GM19099 (cell line): ENCODE data around the gene JAML.

Experiments used
- POLR2A ChIP-seq: IDR thresholded peaks from 3 replicates; pipeline ENCODE4 v1.6.1; 2011; ENCODE audit warnings: low read depth; ENCODE audit not compliant: insufficient read length; ENCODE audit errors: extremely low read depth

Gene JAML, protein sequence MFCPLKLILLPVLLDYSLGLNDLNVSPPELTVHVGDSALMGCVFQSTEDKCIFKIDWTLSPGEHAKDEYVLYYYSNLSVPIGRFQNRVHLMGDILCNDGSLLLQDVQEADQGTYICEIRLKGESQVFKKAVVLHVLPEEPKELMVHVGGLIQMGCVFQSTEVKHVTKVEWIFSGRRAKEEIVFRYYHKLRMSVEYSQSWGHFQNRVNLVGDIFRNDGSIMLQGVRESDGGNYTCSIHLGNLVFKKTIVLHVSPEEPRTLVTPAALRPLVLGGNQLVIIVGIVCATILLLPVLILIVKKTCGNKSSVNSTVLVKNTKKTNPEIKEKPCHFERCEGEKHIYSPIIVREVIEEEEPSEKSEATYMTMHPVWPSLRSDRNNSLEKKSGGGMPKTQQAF

DNA sequence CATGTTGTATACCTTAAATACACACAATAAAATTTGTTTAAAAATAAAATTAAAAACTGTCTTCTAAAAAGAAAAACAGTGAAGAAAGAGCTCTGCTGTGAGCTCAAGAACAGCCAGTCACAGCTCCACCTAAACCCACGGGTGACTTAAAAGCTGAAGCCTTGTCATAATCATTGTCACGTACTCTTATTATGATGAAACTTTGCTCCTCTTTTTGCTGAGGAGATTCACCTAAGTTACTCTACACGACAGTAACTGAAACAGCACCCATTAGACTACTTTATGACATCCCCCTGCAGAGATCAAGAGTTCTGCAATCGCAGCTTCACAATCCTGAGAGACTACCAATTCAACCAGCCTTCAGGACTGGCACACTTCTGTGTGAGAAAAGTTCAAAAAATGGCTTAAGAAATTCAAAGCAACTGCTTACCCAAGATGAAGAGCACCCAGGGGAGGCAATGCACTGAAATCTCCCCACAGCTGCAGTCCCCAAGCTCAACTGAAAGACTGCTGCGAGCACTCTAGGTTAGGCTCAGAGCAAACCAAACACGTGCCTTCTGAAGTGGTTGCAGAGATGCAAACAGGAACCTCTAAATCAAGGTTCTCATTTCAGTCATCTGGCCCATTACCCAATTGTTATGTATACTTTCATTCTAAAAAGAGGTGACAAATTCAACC, at the start of gene JAML:
Gene JAML, minus strand, starts transcription at position 501 of the 678 bp plus-strand sequence. CDS start 10,145 bp downstream, outside the sequence.
- no peak for TF ChIP-seq POLR2A

DNA sequence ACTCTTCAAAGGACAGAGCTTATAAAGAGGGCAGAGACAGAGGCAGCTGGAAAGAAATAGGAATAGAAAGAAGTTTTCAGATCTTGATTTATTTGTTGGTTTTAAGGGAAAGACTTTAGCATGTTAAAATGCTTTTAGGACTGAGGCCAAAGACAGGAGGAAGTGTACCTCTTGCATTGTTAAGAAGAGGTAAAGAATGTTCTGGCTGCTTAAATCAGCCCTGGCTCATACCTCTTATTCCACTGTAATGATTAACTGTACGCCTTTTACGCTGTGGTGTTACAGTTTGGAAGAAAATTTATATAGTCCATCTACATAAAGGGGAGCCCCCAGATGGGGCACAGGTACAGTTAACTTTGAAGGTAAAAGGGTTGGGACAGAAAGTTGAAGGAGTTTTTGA, 49.4 kb upstream of the JAML start:
- no peak for TF ChIP-seq POLR2A

DNA sequence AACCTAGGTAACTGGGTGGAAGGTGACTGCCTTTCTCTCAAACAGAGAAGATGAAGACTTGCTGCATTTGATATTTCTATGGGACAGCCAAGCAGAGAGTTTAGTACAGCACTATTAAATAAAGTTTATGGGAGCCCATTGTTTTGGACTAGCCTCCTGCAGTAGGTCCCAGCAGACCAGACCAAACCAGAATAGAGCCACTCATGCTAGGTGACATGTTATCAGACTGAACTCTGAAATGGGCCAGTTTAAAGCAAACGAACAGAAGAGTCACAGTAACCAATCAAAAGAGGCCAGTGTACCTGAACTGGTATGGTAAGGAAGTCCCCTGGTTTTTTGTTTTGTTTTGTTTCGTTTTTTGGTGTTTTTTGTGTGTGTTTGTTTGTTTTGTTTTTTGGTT, 47.2 kb upstream of the JAML start:
- TF ChIP-seq POLR2A = no peak

DNA sequence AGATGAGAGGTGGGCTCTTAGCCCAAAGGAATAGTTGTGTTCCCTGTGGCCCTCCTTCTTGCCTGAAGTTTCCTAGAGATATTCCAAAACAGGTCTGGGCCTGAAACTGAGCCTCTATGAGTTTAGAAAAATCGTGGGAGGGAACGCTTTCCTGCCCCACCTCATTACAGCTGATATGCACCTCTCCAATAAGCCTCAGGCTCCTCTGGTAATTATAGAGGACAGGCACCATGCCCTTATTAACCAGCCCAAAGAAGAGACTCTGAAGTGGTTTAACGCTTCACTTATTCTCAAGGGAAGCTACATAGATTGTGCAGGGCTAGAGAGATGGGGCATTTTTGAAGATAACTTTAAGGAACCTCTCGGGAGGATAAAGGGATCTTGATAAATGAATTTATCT, 42.7 kb upstream of the JAML start:
- no peak for TF ChIP-seq POLR2A

DNA sequence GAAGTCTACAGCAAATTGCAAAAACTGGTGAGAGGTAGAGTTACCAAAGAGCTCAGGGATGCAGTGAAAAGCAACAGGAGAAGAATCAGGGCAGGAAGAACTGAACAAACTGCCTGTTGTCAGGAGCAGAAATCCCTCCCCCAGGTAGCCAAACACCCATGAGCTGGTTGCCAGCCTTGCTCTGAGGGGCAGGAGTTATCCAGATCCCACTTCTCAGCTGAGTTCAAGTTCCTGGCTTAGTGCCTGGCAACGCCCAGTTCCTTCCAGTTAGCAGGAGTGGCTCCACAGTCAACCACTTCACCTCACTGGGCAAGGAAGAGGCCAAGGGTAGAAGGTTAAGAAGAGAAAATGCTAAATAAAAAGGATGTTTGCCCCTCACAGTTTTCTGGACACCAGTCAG, 41.1 kb upstream of the JAML start:
- no peak for TF ChIP-seq POLR2A

DNA sequence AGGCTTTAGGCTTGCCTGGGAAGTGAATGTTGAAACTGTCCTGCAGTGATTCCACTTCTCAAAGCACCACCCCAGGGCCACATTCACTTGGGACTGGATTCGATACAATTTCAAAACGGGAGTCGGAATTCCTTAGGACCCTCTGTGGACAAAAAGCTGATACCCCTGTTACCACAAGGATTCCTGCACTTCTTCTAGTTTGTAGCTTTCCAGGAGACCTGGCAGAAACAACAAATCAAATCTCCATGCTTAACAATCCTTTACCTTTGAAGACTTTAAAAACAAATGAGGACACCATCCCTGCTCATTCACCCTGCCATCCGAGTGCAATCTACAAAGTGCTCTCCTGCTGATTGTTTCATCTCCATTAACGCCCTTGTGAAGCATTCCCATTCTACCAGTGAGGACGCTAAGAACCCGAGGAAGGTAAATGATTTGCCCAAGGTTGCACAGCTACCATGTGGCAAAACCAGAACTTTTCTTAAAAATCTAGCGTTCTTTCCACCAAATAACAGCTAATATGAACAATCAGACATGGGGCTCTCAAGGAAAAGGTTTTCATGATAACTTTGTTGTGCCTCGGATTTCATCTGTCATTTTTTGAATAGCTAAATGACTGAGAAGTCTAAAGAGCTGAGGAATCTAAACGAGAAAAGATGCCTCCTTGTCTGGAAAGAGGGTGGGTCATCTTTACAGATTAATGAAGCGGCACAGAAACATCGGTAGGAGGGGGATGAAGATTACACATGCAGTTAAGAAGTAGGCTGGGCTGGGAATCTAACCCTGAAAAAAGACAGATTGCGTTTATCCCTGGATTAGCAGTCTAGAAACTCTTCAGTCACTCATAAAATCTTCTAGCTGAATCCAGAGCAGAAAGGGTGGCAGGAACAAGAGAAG, 40.0 kb upstream of the JAML start:
- TF ChIP-seq POLR2A = no peak

DNA sequence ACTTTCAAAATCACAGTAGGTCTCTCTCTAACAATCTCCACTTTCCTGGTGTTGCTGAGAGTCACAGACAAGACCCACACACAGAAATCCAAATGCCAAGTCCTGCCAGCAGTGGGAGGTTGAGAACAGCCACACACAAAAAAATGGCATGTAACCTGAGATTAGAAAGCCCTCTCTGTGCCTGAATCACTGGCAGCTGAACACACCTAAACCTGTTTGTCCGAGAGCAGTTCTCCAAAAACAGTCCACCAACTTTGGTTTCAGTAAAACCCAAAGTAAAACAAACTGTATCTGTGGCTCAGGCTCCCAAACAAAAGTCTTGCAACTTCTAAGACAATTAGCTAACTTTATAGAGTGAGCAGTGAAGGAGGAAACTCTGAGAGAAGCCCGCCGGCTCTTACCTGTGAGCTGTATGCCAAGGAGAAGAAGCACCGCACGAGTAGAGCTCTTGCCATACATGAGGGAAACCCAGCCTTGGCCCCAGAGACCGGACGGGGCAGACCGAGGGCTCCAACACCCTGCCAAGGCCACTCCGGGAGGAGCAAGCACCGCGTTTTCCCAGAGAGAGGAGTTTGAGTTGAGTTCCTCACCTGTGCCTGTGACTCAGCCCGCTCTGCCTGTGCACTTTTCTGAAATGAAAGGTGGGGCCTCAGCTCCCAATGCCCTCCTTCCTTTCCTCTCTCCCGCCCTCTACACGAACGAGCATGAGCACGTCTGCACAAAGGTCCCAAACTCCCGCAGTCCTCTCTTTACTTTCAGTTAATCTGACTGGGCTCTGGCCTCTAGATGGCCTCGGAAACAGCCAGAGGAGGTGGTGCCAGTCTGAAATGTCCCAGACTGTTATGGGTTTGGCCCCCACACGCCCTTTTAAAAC, 39.1 kb upstream of the JAML start, which contains the start of gene MPZL2:
Gene MPZL2, minus strand, starts transcription at position 603 of the 874 bp plus-strand sequence. Its CDS starts 144 bp downstream, at position 459.
- TF ChIP-seq POLR2A = no peak

DNA sequence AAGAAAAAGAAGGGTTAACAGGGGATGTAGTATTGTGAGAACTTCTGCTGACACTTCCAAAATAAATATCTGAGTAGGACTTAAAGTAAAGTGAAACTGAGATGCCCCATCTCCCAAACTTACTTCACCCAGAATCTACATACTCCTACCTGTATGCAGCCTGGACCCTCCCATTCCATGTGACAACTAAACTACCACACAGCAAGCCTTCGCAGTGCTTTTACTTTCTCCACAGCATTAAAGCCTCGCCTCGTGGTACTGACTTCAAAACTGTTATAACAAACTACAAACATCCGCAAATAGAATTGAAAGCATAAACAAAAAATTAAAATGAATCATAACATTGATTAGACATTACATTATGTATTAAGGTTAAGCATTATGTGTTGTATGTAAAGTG, 38.3 kb upstream of the JAML start:
- no peak for TF ChIP-seq POLR2A

DNA sequence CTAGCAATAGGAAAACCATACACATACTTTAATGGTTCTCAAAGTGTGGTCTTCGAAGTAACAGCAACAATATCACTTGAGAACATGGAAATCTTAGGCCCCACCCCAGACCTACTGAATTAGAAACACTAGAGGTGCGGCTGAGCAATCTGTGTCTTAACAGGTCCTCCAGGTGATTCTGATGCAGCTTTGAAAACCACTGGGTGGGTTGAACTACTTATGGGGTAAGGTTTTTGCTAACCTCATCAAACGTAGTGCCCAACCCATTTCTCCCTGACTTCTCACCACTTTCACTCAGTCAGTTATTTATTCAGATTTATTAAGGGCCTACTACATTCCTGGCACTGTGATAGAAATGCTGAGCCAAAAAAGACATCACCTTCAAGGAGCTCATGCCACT, 35.5 kb upstream of the JAML start:
- no peak for TF ChIP-seq POLR2A

DNA sequence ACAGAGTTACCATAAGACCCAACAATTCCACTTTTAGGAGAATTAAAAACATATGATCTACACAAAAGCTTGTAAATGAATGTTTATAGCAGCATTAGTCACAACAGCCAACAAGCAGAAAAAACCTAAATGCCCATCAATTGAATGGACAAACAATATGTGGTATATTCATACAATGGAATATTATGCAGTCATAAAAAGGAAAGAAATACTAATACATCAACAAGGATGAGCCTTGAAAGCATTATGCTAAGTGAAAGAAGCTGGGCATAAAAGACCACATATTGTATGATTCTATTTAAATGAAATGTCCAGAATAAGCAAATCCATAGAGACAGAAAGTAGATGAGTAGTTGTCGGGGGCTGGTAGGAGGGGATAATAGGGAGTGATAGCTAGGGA, 34.3 kb upstream of the JAML start:
- TF ChIP-seq POLR2A = no peak

DNA sequence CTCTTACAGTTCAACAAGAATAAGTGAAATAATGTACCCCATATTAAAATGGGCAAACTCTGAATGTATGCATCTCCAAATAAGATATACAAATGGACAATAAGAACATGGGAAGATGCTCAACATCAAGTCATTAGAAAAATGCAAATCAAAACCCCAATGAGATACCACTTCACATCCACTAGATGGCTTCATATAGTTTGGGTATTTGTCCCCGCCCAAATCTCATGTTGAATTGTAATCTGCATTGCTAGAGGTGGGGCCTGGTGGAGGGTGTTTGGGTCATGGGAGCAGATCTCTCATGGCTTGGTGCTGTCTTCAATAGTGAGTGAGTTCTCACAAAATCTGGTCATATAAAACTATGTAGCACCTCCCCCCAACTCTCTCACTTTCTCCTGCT, 33.6 kb upstream of the JAML start:
- no peak for TF ChIP-seq POLR2A

DNA sequence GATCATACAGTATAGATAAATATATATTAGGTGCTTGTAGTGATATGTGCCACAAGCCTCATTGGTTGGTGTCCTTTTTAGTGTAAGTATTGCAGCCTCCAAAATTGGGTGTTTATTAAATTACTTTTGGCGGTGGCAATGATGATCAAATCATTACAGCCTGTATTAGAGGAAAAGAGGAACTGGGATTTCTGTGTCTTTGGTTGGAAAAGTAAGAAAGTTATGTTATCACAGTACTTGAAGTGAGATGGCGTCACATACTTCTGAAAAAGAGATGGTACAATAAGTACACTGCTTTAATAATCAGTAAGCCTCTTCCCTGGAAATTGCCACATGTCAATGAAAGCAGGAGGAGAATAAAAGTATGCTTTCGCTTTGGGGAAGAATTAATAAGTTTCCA, 27.9 kb upstream of the JAML start:
- TF ChIP-seq POLR2A = no peak

DNA sequence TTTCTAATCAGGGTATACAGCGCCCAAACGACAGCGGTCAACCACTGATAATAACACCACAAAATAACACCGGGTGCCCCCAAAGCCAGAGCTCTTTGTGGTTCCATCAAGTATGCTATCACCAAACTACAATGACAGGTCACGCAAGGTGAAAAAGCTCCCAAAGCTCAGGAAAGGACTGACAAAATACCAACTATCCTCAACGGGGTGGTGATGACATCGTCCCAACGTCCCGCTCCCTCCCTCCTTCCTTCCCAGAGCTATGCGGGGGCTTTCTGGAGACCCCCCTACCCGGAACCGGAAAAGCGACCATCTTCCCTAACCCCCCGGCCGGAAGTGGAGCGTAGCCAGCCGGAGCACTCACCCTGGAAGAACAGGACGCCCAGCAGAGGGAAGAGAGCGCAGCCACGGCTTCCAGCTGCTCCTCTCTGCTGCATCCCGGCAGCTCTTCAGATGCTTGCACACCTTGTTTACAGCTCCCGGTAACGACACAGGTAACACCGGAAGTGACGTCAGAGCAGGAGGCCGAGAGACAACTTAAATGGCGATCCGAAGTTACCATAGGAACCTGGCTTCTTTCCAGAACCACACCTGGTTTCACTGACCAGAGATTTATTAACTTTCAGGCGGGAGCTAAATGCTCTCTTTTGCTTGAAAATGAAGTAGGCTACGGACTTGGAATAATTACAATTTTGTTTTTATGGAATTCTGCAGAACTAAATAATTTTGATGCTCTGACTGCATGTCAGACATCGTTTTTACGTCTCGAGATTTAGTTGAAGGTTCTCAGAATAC, 27.2 kb upstream of the JAML start, which contains the start of gene MPZL3:
Gene MPZL3, minus strand, starts transcription at position 508 of the 795 bp plus-strand sequence. Its CDS starts 71 bp downstream, at position 437.
- TF ChIP-seq POLR2A = peak; percentile 78

DNA sequence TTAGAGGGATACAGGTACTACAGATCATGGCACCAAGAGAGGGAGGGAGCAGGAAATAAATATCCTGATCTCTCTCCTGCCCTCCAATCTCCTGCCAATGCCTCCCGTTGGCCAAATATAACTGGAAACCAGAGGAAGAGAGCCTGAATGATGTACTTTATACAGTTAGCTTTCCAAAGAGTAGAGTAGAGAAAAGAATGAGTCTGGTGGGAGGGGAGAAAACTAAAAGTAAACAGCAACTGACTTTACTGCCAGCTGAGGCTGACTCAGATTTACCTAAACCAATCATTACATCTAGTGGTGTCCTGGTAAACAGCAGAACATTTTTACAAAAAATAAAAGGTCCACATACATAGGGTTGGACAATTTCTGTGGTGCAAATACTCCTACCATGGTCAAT, 22.2 kb upstream of the JAML start:
- no peak for TF ChIP-seq POLR2A

DNA sequence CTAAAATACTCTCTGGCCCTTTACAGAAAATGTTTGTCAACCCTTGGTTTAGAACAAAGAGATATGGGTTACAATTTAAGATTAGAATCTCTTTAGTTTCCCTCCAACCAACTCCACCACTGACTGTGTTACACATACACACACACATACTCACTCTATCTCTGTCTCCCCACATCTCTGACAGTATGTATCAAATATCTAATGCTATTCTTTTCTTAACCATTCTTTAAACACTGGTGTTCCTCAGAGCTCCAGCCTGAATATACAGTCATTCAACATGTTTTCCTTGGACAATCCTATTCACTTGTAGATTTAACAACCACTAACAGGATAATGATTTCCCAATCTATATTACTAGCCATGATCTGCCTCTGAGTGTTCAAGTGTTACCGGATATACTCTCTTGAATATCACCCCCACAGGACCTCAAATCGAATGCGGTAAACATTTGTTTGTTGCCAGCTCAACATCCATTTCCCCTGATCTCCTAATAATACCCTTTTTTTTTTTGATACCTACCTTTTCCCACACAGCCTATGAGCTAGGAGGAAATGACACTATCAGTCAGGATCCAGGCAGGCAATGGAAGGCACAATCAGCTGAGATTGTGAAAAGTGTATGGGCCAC, 21.2 kb upstream of the JAML start:
- no peak for TF ChIP-seq POLR2A
